GM18511 (cell line): Measurements from ENCODE around the gene ECHDC1.
A peak's percentile ranks its signal among the peaks of the same experiment; 100 is the strongest.
"Not testable (repeated sequence)": the region's sequence is repeated elsewhere in the genome, so short reads cannot be mapped to it uniquely, and the experiment has no call there.

Experiments used
- ATAC-seq: cut with Tn5 transposase; IDR thresholded peaks from one replicate; pipeline ENCODE4 v1.9.1; 2021; ENCODE audit warnings: mild to moderate bottlenecking, moderate library complexity; ENCODE audit not compliant: unreplicated experiment

ECHDC1 gene

GRCh38 chr6:127342946-127343808, at the start of gene ECHDC1:
Gene ECHDC1 (minus strand): TSS chr6:127343609. CDS start chr6:127331028, 12,581 bp downstream.
- peak; percentile 72 for ATAC-seq

GRCh38 chr6:127392301-127392700, 48.9 kb upstream of the ECHDC1 start:
- no peak for ATAC-seq

- no peak for ATAC-seq
Observed at GRCh38 chr6:127391094-127391953, 47.9 kb upstream of the ECHDC1 start.

- no peak for ATAC-seq
Observed at GRCh38 chr6:127389706-127390105, 46.3 kb upstream of the ECHDC1 start.

GRCh38 chr6:127385668-127386430, 42.4 kb upstream of the ECHDC1 start:
- no peak for ATAC-seq

GRCh38 chr6:127384848-127385247, 41.4 kb upstream of the ECHDC1 start:
- not testable (repeated sequence) for ATAC-seq

- no peak for ATAC-seq
Observed at GRCh38 chr6:127383988-127384387, 40.6 kb upstream of the ECHDC1 start.

GRCh38 chr6:127382413-127382812, 39.0 kb upstream of the ECHDC1 start:
- ATAC-seq = no peak

GRCh38 chr6:127381384-127381783, 38.0 kb upstream of the ECHDC1 start:
- no peak for ATAC-seq

GRCh38 chr6:127376685-127377084, 33.3 kb upstream of the ECHDC1 start:
- ATAC-seq = no peak

- ATAC-seq = no peak
Observed at GRCh38 chr6:127367023-127367375, 23.6 kb upstream of the ECHDC1 start.

GRCh38 chr6:127366282-127367022, 23.0 kb upstream of the ECHDC1 start:
- ATAC-seq = no peak

- no peak for ATAC-seq
Observed at GRCh38 chr6:127365874-127366273, 22.5 kb upstream of the ECHDC1 start.

GRCh38 chr6:127352524-127352923, 9.1 kb upstream of the ECHDC1 start:
- ATAC-seq = no peak

GRCh38 chr6:127349980-127350379, 6.6 kb upstream of the ECHDC1 start:
- ATAC-seq = no peak

GRCh38 chr6:127348028-127348661, 4.7 kb upstream of the ECHDC1 start:
- ATAC-seq = no peak

GRCh38 chr6:127347178-127347577, 3.8 kb upstream of the ECHDC1 start:
- ATAC-seq = no peak

GRCh38 chr6:127345521-127345920, 2.1 kb upstream of the ECHDC1 start:
- no peak for ATAC-seq

GRCh38 chr6:127343809-127344659, 625 bp upstream of the ECHDC1 start:
- peak; percentile 14 for ATAC-seq
